GM12878 (cell line): ENCODE results near the gene ATP6V0C. TPM values are rescaled to one million over a fixed set of nuclear protein-coding genes. Genes with fewer than 3 reads are reported as not detected.
A peak's percentile ranks its signal among the peaks of the same experiment; 100 is the strongest.

Experiments
- BACH1 ChIP-seq: fragments of 450-650 bp; IDR thresholded peaks from 2 replicates; pipeline ENCODE4 v1.6.1; 2017; ENCODE audit warnings: mild to moderate bottlenecking, borderline replicate concordance
- BHLHE40 ChIP-seq, 2 experiments: fragments of 450-650 bp in 1 of 2; IDR thresholded peaks; 2 replicates each; pipeline ENCODE4 v1.6.1; 2011 to 2017; ENCODE audit warnings: low read depth in 2 of 2, borderline replicate concordance in 1 of 2, improper control_type of control experiment in 1 of 2, low read length in 1 of 2, mild to moderate bottlenecking in 1 of 2
- CBX5 ChIP-seq: sonication (generic); IDR thresholded peaks from 2 replicates; pipeline ENCODE4 v1.6.1; 2016; ENCODE audit warnings: low read depth, moderate library complexity, mild to moderate bottlenecking, inconsistent platforms
- CREB1 ChIP-seq: IDR thresholded peaks from 2 replicates; pipeline ENCODE4 v1.6.1; 2012; ENCODE audit warnings: low read depth, mild to moderate bottlenecking, inconsistent platforms
- CREM ChIP-seq: IDR thresholded peaks from 2 replicates; pipeline ENCODE4 v1.6.1; 2014; ENCODE audit warnings: antibody characterized with exemption, low read depth
- DPF2 ChIP-seq: fragments of 450-650 bp; IDR thresholded peaks from 2 replicates; pipeline ENCODE4 v1.6.1; 2017; ENCODE audit warnings: mild to moderate bottlenecking
- EZH2 ChIP-seq: IDR thresholded peaks from 2 replicates; pipeline ENCODE4 v1.6.1; 2012; ENCODE audit warnings: low read depth, mild to moderate bottlenecking, control low read depth, inconsistent platforms, low read length, borderline replicate concordance; ENCODE audit not compliant: control insufficient read depth
- HCFC1 ChIP-seq: fragments of 150-350 bp; IDR thresholded peaks from 2 replicates; pipeline ENCODE4 v1.6.1; 2014; ENCODE audit warnings: low read length
- IKZF1 ChIP-seq: fragments of 450-650 bp; conservative IDR thresholded peaks from 2 replicates; pipeline ENCODE4 v1.6.1; 2017; ENCODE audit warnings: antibody characterized with exemption, mild to moderate bottlenecking
- JUNB ChIP-seq: IDR thresholded peaks from 2 replicates; pipeline ENCODE4 v1.6.1; 2016; ENCODE audit warnings: antibody characterized with exemption, mild to moderate bottlenecking
- LARP7 ChIP-seq: fragments of 450-650 bp; IDR thresholded peaks from 2 replicates; pipeline ENCODE4 v1.6.1; 2017; ENCODE audit warnings: mild to moderate bottlenecking
- MTA3 ChIP-seq: IDR thresholded peaks from 2 replicates; pipeline ENCODE4 v1.6.1; 2012; ENCODE audit warnings: low read length, inconsistent platforms, borderline replicate concordance
- NKRF ChIP-seq: fragments of 450-650 bp; conservative IDR thresholded peaks from 2 replicates; pipeline ENCODE4 v1.6.1; 2017; ENCODE audit warnings: mild to moderate bottlenecking, moderate library complexity
- POLR2A ChIP-seq: IDR thresholded peaks from 2 replicates; pipeline ENCODE4 v1.6.1; 2011; ENCODE audit warnings: low read depth, mild to moderate bottlenecking, low read length
- POU2F2 ChIP-seq: IDR thresholded peaks from 3 replicates; pipeline ENCODE4 v1.6.1; 2011; ENCODE audit warnings: low read depth, mild to moderate bottlenecking, low read length, borderline replicate concordance
- RUNX3 ChIP-seq: IDR thresholded peaks from 2 replicates; pipeline ENCODE4 v1.6.1; 2012; ENCODE audit warnings: low read length, inconsistent platforms
- SKIL ChIP-seq: fragments of 450-650 bp; IDR thresholded peaks from 2 replicates; pipeline ENCODE4 v1.6.1; 2017; ENCODE audit warnings: mild to moderate bottlenecking, low read depth, inconsistent platforms; ENCODE audit not compliant: poor library complexity, severe bottlenecking
- SP1 ChIP-seq: IDR thresholded peaks from one replicate; pipeline ENCODE4 v1.6.1; 2011; ENCODE audit warnings: low read depth, low read length
- WRNIP1 ChIP-seq: IDR thresholded peaks from 2 replicates; pipeline ENCODE4 v1.6.1; 2011; ENCODE audit warnings: low read depth, low read length, improper control_type of control experiment, borderline replicate concordance
- polyA plus RNA-seq, 11 experiments: library from polyadenylated mRNA; depleted of rRNA in 4 of 11; unstranded in 6 of 11; stranded (reverse) in 5 of 11; fragments of >200 nt; fragmentation: Nextera tagmentation in 4 of 11; fragmentation: Illumina TruSeq in 1 of 11; extraction: Ambion mirVana in 4 of 11; extraction: Trizol in 1 of 11; gene quantifications; 1 replicate in 1 of 11; 2 replicates in 10 of 11; pipeline versions ENCODE4 v1.2.1 to v1.2.3, GENCODE V29; 2011 to 2016; ENCODE audit warnings: inconsistent platforms in 2 of 11, missing spikeins in 2 of 11, low read depth in 1 of 11
- total RNA-seq, 4 experiments: library from RNA; depleted of rRNA in 3 of 4; stranded (reverse); fragments of >200 nt in 3 of 4; fragmentation: Illumina TruSeq in 1 of 4; extraction: Trizol in 1 of 4; gene quantifications; 2 replicates each; pipeline versions ENCODE4 v1.2.1 to v1.2.3, GENCODE V29; 2013 to 2021
- TF ChIP-seq, protein P1 (sequence below): IDR thresholded peaks from 2 replicates; pipeline ENCODE4 v1.6.1; 2011; ENCODE audit warnings: borderline replicate concordance, low read depth, mild to moderate bottlenecking, moderate library complexity, mixed read lengths, low read length; ENCODE audit not compliant: insufficient read depth; ENCODE audit errors: extremely low read length
- TF ChIP-seq, protein P2 (sequence below): fragments of 150-350 bp; IDR thresholded peaks from 2 replicates; pipeline ENCODE4 v1.6.1; 2016; ENCODE audit warnings: low read depth, low read length

Gene ATP6V0C
- total and polyA plus RNA-seq, 10 of the 15 experiments (the other 5 are each of a cell fraction or from before 2014, with no cell fraction given) = 2.4 to 135 (median 18.4) TPM

- TF ChIP-seq, protein P1, sequence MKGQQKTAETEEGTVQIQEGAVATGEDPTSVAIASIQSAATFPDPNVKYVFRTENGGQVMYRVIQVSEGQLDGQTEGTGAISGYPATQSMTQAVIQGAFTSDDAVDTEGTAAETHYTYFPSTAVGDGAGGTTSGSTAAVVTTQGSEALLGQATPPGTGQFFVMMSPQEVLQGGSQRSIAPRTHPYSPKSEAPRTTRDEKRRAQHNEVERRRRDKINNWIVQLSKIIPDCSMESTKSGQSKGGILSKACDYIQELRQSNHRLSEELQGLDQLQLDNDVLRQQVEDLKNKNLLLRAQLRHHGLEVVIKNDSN = no peak
- TF ChIP-seq BACH1 = 0 out of 2 replicates have a peak, but pooled peaks have one; percentile 29
- no peak for TF ChIP-seq WRNIP1
- TF ChIP-seq BHLHE40 (IDR thresholded peaks at IDR 0.05; ENCODE audit: borderline replicate concordance in 1 of 2, low read depth in 2 of 2, low read length in 1 of 2) = peak in 1 of 2 experiments; percentile 50; a peak in 1 of 4 replicates
- TF ChIP-seq LARP7 = peak; percentile 64; the same call in 1 of the 2 replicates
- peak; percentile 43; the same call in 1 of the 2 replicates for TF ChIP-seq JUNB
- peak; percentile 71 for TF ChIP-seq CREM
- TF ChIP-seq CBX5 = no peak
- TF ChIP-seq DPF2 = peak; percentile 55; the same call in 1 of the 2 replicates
- TF ChIP-seq SKIL = peak; percentile 28
- peak; percentile 30; the same call in 1 of the 2 replicates for TF ChIP-seq RUNX3
- no peak for TF ChIP-seq SP1
- TF ChIP-seq MTA3 = peak; percentile 48; the same call in 1 of the 2 replicates
- TF ChIP-seq, protein P2, sequence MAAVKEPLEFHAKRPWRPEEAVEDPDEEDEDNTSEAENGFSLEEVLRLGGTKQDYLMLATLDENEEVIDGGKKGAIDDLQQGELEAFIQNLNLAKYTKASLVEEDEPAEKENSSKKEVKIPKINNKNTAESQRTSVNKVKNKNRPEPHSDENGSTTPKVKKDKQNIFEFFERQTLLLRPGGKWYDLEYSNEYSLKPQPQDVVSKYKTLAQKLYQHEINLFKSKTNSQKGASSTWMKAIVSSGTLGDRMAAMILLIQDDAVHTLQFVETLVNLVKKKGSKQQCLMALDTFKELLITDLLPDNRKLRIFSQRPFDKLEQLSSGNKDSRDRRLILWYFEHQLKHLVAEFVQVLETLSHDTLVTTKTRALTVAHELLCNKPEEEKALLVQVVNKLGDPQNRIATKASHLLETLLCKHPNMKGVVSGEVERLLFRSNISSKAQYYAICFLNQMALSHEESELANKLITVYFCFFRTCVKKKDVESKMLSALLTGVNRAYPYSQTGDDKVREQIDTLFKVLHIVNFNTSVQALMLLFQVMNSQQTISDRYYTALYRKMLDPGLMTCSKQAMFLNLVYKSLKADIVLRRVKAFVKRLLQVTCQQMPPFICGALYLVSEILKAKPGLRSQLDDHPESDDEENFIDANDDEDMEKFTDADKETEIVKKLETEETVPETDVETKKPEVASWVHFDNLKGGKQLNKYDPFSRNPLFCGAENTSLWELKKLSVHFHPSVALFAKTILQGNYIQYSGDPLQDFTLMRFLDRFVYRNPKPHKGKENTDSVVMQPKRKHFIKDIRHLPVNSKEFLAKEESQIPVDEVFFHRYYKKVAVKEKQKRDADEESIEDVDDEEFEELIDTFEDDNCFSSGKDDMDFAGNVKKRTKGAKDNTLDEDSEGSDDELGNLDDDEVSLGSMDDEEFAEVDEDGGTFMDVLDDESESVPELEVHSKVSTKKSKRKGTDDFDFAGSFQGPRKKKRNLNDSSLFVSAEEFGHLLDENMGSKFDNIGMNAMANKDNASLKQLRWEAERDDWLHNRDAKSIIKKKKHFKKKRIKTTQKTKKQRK = no peak
- no peak for TF ChIP-seq EZH2
- peak; percentile 46 for TF ChIP-seq POLR2A
- peak; percentile 24; the same call in 1 of the 2 replicates for TF ChIP-seq HCFC1
- peak; percentile 15; the same call in 1 of the 3 replicates for TF ChIP-seq POU2F2
- peak; percentile 69 for TF ChIP-seq IKZF1
- 0 out of 2 replicates have a peak, but pooled peaks have one; percentile 45 for TF ChIP-seq NKRF
- peak; percentile 82 for TF ChIP-seq CREB1
Observed at GRCh38 chr16:2532494-2533141, 18.9 kb downstream of the ATP6V0C start (continued).
